GM18520 (cell line): ENCODE measurements around the gene PCA3.

Experiments used
- ATAC-seq: cut with Tn5 transposase; IDR thresholded peaks from one replicate; pipeline ENCODE4 v1.9.1; 2021; ENCODE audit not compliant: unreplicated experiment

PCA3 gene

DNA sequence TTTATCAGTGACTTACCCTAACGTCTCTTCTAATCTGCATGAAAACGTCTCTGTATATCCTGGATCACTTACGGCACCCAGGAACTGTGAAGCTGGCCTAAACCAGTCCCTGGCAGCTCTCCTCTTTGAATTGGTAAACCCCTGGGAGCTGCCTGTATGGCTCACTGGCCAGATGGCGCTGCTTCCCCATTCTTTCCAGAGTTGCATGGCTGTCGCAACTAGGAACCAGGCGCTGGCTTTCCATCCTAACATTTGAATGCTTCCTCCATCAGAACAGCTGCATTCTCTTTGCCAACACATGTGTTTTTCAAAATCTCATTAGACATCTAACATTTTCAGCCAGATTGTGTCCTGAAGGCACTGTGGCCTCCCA, 8.0 kb upstream of the PCA3 start:
- ATAC-seq = no peak

DNA sequence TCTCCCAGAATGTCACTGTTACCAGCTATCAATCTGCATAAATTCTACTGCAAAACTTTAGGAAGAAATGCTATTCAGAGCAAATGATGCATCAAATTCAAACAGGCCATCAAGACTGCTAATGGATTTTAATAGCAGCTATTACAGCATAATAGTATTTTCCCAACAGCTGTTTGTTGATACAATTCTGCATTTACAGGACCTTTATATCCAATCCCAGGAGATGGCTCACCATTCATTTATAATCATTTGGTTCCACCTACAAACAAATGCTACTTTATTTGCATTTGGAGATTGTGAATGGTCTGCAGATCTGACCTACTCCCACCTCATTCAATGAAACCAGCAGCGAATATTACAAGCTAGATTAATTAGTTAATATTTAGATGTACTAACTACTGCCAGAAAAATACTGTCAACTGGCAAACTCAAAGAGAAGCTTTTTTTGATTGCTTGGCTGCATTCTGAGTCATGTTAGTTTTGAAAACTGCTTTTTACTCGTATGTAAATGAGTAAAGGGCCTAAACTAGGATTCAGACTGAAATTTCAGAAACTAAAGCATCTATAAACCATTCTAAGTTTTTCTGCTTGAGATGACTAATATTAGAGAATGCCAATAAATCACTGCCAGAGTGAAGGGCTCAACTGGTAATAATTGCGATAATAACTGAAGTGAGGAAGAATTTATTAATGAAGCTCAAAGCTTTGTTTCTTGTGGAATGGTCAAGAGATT, 7.1 kb upstream of the PCA3 start:
- no peak for ATAC-seq

DNA sequence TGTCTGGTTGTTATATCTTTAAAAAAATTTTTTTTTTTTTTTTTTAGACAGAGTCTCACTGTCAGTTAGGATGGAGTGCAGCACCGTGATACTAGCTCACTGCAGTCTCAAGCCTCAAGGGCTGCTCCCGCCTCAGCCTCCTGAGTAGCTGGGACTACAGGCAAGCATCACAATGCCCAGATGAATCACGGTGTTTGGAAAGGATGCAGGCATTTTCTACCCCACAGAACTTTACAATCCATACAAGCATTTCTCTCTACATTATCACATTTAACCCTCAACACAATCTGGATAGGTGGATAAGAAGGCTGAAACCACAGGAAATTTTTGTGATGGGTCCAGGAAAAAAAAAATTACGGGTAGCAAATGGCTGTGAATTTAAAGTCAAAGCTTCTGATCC, 5.8 kb upstream of the PCA3 start:
- ATAC-seq = no peak

DNA sequence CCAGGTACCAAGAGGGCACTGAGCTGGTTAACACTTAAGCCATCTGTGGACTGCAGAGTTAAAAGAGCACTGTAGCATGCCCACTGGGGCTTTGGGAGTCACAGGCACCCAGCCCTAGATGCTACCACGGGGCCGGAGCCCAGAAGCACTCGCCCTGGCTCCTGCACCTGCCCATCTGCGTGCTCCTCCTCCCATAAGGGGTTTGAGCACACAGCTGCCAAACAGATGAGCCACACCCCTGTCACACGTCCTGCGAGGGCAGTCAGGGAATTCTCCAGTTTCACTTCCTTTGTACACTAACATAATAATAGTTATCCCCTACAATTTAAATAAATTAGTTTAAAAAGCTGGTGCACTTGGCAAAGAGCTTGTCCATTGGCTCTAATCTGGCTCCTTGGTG, 4.5 kb upstream of the PCA3 start:
- no peak for ATAC-seq

DNA sequence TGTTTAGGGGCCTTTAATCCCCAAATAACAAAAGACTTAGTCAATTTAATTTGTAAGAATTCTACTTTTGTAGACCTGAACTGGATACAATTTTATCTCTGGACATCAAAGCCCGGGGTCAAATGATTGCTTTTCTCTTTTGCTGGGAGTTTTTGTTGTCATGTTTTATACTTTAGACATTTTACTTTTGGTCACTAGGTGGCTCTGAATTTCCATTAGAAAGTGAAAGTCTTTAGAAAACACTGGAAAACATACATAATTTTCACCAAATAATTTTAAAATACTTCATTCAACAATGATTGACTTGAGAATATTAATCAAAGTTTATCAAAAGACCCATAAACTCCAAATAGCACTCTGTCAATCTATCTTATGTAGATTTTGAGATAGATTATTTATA, 2.8 kb upstream of the PCA3 start:
- no peak for ATAC-seq

DNA sequence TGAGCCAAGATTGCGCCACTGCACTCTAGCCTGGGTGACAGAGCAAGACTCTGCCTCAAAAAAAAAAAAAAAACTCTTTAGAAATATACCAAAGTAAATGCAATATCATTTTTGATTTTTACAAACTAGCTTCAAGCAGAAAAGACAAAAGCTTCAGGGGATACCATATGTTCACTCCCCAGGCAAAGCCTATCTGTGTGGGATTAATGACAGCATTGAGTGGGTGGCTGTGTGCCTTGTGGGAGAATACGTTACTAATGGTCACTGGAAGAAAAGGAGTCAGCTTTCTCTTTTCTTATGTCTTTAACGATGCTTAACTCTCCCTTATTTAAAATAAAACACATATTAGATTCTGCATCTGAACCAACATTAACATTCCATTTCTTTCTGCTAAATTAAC, 1.9 kb downstream of the PCA3 start:
- ATAC-seq = no peak

DNA sequence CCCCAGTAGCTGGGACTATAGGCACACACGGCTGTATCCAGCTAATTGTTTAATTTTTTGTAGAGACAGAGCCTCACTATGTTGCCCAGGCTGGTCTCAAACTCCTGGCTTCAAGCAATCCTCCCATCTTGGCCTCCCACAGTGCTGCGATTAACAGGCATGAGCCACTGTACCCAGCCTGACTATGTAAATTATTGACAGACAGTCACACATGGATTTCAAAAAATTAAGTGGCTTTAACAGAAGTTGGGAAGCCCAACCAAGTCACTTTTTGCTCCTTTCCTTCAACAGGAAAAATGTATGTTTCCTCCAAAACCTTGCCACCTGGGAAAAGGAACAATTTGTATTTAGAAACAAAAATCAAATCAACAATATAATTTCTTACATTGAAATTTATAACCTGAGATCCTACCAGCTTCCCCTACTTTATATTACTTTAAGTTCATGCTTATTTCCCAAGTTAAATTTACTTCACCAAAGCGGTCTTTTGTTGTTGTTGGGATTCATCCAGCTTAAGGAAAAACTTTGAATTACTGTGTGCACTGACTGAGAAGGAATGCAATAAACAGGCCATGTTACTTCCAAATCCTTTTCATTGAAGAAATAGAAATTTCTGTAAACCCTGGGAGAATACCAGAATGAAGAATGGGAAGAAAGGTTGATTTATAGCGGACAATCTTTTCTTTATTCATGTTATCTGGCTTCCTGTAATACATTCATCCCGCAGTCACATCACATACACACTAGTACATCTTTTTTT, 8.6 kb downstream of the PCA3 start:
- no peak for ATAC-seq

DNA sequence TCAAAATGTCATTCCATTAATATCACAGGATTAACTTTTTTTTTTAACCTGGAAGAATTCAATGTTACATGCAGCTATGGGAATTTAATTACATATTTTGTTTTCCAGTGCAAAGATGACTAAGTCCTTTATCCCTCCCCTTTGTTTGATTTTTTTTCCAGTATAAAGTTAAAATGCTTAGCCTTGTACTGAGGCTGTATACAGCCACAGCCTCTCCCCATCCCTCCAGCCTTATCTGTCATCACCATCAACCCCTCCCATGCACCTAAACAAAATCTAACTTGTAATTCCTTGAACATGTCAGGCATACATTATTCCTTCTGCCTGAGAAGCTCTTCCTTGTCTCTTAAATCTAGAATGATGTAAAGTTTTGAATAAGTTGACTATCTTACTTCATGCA, 20.6 kb downstream of the PCA3 start:
- ATAC-seq = no peak

DNA sequence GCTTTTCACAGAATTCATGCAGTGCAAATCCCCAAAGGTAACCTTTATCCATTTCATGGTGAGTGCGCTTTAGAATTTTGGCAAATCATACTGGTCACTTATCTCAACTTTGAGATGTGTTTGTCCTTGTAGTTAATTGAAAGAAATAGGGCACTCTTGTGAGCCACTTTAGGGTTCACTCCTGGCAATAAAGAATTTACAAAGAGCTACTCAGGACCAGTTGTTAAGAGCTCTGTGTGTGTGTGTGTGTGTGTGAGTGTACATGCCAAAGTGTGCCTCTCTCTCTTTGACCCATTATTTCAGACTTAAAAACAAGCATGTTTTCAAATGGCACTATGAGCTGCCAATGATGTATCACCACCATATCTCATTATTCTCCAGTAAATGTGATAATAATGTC, 21.3 kb downstream of the PCA3 start:
- ATAC-seq = no peak

DNA sequence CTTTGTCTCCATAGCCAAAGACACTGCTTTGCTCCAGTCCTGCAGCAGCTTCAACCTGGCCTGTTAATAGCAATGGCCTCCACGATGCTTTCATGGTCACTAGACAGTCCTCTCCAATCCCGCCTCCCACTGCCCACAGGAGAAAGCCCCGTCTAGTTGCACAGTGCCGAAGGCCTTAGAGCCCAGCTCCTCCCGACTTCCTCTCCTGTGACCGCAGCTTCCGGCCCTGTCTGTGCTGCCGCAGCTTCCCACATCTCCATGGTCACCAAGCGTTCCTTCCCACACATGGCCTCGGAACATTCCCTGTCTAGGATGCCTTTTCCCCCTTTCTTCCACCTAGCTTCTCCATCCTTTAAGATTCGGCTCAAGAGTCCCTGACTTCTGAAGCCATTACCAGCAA, 23.4 kb downstream of the PCA3 start:
- ATAC-seq = no peak

DNA sequence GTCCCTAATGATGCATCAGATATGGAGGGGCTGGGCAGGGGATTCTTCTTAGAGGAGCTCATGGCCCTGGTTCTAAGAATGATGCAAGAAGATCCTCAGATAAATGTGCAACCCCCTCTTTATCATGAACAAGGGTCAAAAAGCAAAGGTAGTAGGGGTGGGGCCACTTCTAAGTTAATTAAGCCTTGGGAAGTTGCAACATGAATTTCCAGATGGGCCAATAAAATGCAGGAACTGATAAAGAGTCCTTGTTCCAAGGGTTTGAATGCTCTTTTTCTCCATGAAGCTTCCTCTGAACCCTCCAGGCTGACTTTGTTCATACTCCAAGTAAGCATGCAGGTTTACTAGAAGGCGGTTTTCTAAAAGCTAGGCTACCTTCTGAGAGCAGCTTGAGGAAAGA, 25.6 kb downstream of the PCA3 start:
- ATAC-seq = no peak

DNA sequence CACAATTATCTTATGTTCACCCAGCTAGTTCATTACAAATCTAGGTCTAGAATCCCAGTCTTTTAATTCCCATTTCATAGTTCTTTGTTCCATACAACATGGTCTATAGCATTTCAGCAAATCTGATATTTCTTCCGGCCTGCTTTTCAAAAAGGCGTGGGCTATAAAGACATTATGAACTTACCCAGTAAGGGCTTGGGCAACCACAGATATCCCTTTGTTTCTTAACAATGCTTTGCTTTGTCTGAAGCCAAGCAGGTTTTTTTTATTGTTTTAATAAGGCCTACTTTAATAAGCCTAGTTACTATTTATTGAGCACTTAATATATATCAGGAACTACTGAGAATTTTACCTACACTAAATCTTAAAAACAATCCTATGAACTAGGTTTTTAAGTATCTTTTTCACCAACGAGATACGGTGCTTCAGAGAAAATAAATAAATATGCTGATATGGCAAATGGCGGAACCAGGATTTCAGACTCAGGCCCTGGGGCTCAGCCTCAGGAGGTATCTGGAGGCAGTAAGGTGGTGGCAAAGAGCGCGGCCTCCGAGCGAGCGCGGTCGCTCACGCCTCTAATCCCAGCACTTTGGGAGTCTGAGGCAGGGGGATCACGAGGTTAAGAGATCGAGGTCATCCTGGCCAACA, 29.7 kb downstream of the PCA3 start:
- no peak for ATAC-seq

DNA sequence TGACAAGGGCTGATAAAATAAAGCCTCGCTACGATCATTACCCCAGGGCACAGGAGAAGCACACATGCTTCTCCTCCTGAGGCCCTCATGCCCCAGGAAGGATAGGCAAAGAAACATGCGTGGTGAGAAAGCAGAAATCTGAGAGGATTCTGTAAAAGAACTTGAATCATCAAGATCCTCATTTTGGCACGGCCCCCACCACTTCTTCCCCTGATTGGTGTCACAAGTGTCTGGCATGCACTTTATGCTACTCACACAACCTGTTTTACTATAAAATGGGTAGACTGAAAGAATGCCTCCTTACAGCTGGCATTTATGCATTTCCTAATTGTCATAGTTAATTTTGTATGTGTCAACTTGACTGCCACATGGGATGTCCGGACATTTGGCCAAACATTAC, 32.1 kb downstream of the PCA3 start:
- ATAC-seq = no peak

DNA sequence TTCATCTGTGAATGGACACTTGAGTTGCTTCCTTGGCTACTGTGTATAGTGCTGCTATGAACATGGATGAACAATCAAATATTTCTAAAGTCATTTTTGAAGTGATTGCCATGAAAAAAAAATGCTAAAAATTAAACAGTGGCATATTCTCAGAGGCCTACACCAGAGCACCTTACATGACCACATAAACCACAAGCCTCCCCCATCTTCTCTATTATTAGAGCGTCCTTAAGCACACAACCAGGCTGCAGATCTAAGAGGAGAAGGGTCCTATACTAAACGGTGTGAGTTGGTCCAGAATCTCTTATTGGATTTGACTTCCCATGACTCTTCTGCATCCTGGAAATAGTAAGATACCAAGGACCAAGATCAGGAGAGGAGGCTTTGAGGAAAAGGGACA, 34.3 kb downstream of the PCA3 start:
- ATAC-seq = no peak

DNA sequence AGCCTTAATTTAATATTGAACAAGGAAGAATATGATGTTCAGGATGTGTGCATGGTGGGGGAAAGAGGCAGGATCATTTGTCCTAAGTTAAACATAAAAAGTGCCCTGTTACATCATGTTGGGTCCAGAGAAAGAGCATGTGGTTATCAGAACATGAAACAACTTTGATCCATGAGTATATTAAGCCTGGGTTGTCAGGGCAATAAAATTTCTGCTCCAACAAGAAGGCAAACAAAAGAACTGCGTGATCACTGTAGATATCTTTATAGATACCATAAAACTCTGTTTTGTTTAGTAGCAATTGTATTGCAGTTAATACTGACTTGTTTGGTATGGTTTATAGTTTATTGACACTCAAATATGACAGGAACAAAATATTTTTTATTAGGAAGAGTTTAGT, 35.2 kb downstream of the PCA3 start:
- ATAC-seq = no peak

DNA sequence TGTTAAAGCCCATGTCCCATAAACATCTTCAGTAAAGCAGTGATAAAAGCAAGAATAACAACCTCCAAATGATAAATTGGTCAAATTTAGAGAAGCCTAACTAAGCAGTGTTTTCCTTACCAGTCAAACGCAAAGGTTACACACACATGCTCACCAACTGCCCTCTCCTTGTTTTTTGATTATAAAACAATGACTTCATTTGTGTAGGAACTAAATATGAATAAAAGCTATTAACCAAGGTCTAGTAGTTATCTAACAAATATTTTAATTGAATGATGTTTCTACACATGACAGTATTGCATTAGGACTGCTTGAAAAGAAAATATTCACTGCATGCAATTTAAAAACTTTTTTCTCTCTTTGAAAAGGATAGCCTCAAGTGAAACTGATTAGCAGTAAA, 36.7 kb downstream of the PCA3 start:
- ATAC-seq = no peak

DNA sequence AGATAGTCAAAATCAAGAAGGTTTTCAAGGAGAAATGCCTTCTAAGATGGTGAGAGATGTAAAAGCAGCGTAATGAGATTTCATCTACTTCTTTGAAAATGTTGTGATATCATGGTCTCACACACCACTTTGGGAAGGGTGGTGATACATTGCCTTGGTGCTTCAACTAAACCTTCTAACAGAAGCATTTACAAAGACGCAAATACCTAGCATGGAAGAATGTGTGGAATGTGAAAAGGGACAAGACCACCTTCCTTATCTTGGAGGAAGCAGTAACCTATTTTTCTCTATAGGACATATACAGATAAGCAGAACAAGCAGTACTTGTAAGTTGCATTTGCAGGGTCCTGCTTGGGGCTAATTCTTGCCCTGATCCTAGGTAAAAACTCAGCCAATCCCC, 38.8 kb downstream of the PCA3 start:
- ATAC-seq = no peak

DNA sequence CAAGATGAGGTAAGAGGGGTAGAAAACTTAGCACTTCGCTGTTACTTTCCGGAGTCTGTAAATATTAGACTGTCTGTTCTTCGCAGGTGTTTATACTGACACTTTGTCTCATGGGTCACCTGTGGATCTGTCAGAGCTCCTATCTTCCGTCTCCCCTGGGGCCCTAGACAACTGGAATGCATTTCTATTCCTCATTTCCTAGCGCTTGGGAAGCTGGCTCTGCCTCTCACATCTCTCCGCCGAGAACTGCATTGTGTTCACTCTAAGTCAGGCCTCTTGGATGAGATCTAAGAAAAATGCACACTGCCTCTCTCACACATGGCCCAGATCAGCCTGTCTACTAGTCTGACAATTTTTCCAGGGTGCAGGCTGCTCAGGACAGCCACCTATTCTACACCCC, 39.5 kb downstream of the PCA3 start:
- no peak for ATAC-seq

DNA sequence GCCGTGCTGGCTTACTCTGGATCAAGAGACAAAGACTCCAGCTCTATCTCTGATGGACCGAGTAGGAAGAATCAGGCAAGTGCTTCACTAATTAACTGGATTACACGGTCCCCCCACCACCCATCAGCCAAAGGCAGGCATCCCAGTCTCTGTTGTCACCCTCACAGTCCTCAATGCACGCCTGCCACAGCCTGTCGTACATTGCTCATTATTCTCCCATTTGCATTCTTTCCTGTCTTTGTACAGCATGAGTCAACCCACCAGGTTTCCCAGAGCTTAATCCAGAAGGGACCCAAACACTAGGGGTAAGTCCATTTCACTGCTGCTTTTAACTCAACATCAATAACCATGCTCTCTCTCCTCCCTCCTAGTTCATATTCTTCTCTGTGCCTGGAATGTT, 44.4 kb downstream of the PCA3 start:
- no peak for ATAC-seq

DNA sequence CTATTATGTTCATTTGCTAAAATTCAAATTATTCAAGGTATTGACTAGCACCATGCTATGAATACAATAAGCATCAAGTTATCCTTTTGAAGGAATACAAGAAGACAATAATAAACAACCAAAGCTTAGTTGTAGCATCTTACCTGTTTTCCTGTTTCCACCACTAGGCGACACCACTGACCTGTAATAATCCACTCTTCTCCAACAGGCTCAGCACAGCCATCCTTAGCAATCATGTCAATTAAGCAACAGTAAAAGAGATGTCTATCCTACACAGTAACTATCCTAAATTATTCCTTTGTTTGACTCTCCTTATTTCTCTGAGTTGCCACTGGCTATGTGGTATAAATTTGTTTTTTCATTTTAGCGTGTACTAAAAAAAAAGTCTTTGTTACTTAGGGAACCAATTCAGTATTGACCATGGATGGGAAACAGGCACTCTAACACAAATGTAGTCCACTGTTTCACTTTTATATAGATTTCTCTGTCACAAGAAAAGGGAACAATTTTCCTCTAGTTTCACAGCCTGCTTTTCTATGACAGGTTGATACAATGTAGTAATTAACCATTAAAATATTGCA, 46.2 kb downstream of the PCA3 start:
- ATAC-seq = peak; percentile 49

DNA sequence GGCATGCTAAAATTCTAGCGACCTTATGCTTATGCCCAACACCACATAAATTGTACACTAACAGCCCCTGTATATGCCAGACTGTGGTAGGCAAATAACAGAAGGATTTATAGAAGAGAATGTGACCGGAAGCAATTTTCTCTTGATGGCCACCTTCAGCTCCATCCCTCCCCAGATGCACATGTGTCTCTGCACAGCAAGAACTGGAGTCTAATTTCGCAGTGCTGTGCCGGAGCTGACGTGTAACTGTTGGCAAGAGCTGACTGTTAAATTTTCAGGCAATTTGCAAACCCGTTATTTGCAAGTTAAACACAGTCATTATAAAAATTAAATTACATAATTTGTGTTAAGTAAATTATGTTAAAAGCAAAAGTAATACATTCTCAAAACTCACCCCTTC, 48.4 kb downstream of the PCA3 start:
- ATAC-seq = no peak

DNA sequence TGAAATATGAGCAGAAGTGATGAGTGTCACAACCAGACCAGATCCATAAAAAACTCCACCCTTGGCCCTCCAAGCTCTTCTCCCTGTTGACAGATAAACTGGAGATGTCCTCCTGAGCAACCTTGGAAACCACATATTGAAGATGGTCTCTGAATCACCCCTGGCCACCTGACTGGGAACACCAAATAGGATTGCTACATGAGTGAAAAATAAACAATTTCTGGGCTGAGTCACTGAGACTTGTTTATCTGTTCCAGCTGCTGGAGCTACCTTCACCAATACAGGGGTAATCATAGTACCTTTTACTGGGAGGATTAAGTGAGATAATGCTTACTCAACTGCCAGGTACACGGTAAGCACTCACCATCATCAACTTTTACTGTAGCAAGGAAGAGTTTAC, 53.3 kb downstream of the PCA3 start:
- no peak for ATAC-seq
